ENCODE data around the gene PROK2.

Gene PROK2

DNA sequence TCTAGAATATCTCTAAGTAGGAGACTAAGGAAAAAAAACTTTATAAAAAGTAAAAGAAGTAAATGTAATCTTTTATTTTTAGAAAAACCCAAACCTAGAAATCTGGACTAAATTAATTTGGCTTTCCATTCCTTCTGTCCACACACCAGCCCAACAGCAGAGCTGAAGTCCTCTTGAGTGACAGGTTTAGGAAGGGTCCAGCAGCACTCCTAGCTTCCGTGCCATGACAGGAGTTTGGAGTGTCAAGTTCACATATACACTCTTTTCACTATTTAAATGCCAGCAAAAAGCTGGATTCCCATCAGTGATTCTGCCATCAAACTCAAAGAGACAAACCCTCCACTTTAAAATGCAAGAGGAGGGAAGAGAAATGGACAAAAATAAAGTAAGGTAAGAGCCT, 13.1 kb downstream of the PROK2 start:
- peaks cover 54% of the 10 kb centered on the region for H3K27me3 ChIP-seq (ENCODE audit: insufficient read depth, low read length)
- H3K27ac ChIP-seq (ENCODE audit: low read depth, low read length) = no peak overlapping the region
- H3K79me2 ChIP-seq (ENCODE audit: control insufficient read depth, insufficient read depth, low read length, unreplicated experiment) = no peaks in the 10 kb centered on the region
- no peaks in the 10 kb centered on the region for H3K4me1 ChIP-seq (ENCODE audit: control insufficient read depth, insufficient read depth, low read length, unreplicated experiment)
- no peak overlapping the region for H3K4me3 ChIP-seq (ENCODE audit: low read depth, low read length)
- no peak overlapping the region for H2AFZ ChIP-seq (ENCODE audit: low read length, unreplicated experiment)
- no peaks in the 10 kb centered on the region for H3K36me3 ChIP-seq (ENCODE audit: insufficient read depth, low read length)

DNA sequence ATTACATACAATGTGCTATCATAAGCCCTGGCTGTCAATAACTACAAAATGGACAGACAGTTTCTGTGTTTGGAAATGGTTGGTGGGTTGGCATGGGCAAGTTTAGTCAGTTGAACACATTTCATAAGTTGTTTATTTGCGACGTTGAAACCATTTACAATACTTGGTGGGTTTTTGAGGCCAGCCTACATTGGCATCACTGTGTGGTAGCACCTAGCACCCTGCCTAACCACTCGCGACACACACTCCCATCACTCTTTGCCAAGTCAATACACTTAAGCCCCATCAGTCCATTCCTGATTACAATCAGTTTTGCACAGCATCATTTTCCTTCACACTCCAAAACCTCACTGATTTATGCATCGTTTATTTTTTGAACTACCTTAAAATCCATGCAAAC, 13.8 kb downstream of the PROK2 start:
- no peaks in the 10 kb centered on the region for H3K79me2 ChIP-seq (ENCODE audit: control insufficient read depth, insufficient read depth, low read length, unreplicated experiment)
- peaks cover 58% of the 10 kb centered on the region for H3K27me3 ChIP-seq (ENCODE audit: insufficient read depth, low read length)
- H2AFZ ChIP-seq (ENCODE audit: low read length, unreplicated experiment) = no peak overlapping the region
- H3K27ac ChIP-seq (ENCODE audit: low read depth, low read length) = no peak overlapping the region
- H3K4me1 ChIP-seq (ENCODE audit: control insufficient read depth, insufficient read depth, low read length, unreplicated experiment) = no peaks in the 10 kb centered on the region
- no peaks in the 10 kb centered on the region for H3K36me3 ChIP-seq (ENCODE audit: insufficient read depth, low read length)
- no peak overlapping the region for H3K4me3 ChIP-seq (ENCODE audit: low read depth, low read length)

DNA sequence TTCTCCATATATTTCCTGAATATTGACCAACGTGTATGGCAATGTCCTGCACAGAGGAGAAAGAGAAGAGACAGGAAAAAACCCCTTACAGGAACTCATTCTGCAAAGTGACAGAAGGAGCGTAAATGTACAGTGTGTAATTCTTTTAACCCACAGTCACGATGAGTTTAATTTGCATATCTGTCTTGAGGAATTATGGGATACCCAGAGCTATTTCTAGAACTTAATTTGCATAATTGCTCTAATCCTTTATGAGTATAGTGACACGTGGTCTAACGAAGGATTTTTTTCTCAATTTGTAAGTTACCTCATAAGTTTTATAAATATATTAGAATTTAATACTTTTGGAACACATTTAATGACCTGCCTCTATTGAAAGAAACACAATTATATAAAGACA, 21.5 kb downstream of the PROK2 start:
- Histone ChIP-seq H3K36me3 (ENCODE audit: insufficient read depth, low read length) (no peaks in the 10 kb centered on the region), H3K27ac (ENCODE audit: low read depth, low read length) (no peak overlapping the region), H2AFZ (ENCODE audit: low read length, unreplicated experiment) (no peak overlapping the region), H3K79me2 (ENCODE audit: control insufficient read depth, insufficient read depth, low read length, unreplicated experiment) (no peaks in the 10 kb centered on the region), H3K4me1 (ENCODE audit: control insufficient read depth, insufficient read depth, low read length, unreplicated experiment) (no peaks in the 10 kb centered on the region), H3K27me3 (ENCODE audit: insufficient read depth, low read length) (peaks cover 61% of the 10 kb centered on the region), H3K4me3 (ENCODE audit: low read depth, low read length) (no peak overlapping the region)

DNA sequence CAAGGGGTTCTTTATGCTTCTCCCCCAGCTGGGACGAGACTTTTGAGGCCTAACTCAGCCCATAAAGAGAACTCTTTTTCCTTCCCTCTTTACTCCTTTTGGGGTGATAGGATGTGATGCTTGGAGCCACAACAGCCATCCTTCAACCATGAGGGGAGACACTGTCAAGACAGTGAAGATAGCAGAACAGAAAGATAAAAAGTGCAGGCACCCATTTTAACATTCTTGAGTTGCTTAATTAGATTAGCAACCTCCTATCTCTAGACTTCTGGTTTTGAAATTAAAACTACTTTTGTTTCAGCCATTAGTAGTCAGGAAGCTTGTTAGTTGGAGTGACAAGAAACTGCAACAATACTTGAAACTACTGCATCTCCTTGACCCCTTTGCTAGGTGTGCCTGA, 24.8 kb downstream of the PROK2 start:
- H2AFZ ChIP-seq (ENCODE audit: low read length, unreplicated experiment) = no peak overlapping the region
- H3K27me3 ChIP-seq (ENCODE audit: insufficient read depth, low read length) = peaks cover 81% of the 10 kb centered on the region
- no peak overlapping the region for H3K4me3 ChIP-seq (ENCODE audit: low read depth, low read length)
- no peaks in the 10 kb centered on the region for H3K79me2 ChIP-seq (ENCODE audit: control insufficient read depth, insufficient read depth, low read length, unreplicated experiment)
- H3K36me3 ChIP-seq (ENCODE audit: insufficient read depth, low read length) = no peaks in the 10 kb centered on the region
- H3K27ac ChIP-seq (ENCODE audit: low read depth, low read length) = no peak overlapping the region
- H3K4me1 ChIP-seq (ENCODE audit: control insufficient read depth, insufficient read depth, low read length, unreplicated experiment) = no peaks in the 10 kb centered on the region

DNA sequence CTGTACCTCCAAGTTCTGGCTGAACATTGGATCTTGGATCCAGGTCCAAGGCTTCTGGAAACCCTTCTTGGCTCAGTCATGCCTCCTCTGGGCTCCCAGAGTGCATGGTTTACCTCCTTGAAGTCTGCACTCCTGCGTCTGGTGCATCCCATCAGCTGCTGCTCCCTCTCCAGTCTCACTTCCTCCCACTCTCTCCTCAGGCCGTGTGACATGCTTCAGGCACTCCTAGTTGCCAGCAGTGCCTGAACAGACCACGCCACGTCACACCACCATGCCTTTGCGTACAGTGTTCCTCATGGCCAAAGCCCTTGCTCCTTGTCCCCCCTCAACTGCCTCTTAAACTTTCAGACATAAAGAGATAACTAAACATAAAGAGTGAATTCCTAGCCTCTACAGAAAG, 25.5 kb downstream of the PROK2 start:
- Histone ChIP-seq H3K4me1 (ENCODE audit: control insufficient read depth, insufficient read depth, low read length, unreplicated experiment) (no peaks in the 10 kb centered on the region), H3K79me2 (ENCODE audit: control insufficient read depth, insufficient read depth, low read length, unreplicated experiment) (no peaks in the 10 kb centered on the region), H3K4me3 (ENCODE audit: low read depth, low read length) (no peak overlapping the region), H2AFZ (ENCODE audit: low read length, unreplicated experiment) (no peak overlapping the region), H3K27me3 (ENCODE audit: insufficient read depth, low read length) (peaks cover 88% of the 10 kb centered on the region), H3K36me3 (ENCODE audit: insufficient read depth, low read length) (no peaks in the 10 kb centered on the region), H3K27ac (ENCODE audit: low read depth, low read length) (no peak overlapping the region)

DNA sequence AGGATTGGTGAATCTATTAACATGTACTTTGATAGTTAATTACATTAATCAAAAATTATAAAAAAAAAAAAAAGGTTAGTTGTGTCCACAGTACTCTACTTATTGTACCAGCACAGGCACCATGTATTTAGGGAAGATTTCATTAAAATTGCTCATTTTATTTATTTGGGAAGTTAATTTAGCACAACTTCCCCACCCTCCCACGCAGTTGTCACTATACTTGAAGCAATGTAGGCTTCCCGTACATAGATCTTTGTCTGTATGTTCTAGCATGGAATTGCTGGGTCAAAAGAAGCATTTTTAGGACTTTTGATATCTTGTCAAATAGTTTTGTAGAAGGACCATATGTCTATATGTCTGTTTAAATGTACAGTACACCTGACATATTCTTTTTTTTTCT, 26.9 kb downstream of the PROK2 start:
- no peaks in the 10 kb centered on the region for H3K79me2 ChIP-seq (ENCODE audit: control insufficient read depth, insufficient read depth, low read length, unreplicated experiment)
- peaks cover 81% of the 10 kb centered on the region for H3K27me3 ChIP-seq (ENCODE audit: insufficient read depth, low read length)
- no peak overlapping the region for H3K27ac ChIP-seq (ENCODE audit: low read depth, low read length)
- no peak overlapping the region for H2AFZ ChIP-seq (ENCODE audit: low read length, unreplicated experiment)
- H3K4me3 ChIP-seq (ENCODE audit: low read depth, low read length) = no peak overlapping the region
- no peaks in the 10 kb centered on the region for H3K4me1 ChIP-seq (ENCODE audit: control insufficient read depth, insufficient read depth, low read length, unreplicated experiment)
- H3K36me3 ChIP-seq (ENCODE audit: insufficient read depth, low read length) = no peaks in the 10 kb centered on the region

DNA sequence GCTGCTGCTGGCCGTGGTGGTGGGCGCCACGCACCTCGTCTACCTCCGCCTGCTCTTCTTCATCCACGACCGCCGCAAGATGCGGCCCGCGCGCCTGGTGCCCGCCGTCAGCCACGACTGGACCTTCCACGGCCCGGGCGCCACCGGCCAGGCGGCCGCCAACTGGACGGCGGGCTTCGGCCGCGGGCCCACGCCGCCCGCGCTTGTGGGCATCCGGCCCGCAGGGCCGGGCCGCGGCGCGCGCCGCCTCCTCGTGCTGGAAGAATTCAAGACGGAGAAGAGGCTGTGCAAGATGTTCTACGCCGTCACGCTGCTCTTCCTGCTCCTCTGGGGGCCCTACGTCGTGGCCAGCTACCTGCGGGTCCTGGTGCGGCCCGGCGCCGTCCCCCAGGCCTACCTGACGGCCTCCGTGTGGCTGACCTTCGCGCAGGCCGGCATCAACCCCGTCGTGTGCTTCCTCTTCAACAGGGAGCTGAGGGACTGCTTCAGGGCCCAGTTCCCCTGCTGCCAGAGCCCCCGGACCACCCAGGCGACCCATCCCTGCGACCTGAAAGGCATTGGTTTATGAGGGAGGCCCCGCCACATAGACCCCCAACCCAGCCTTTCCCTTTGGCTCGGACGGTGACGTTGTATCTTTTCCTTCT, 30.2 kb downstream of the PROK2 start:
- H2AFZ ChIP-seq (ENCODE audit: low read length, unreplicated experiment) = no peak overlapping the region
- H3K27me3 ChIP-seq (ENCODE audit: insufficient read depth, low read length) = peaks cover 83% of the 10 kb centered on the region
- no peak overlapping the region for H3K4me3 ChIP-seq (ENCODE audit: low read depth, low read length)
- no peaks in the 10 kb centered on the region for H3K4me1 ChIP-seq (ENCODE audit: control insufficient read depth, insufficient read depth, low read length, unreplicated experiment)
- no peaks in the 10 kb centered on the region for H3K36me3 ChIP-seq (ENCODE audit: insufficient read depth, low read length)
- H3K27ac ChIP-seq (ENCODE audit: low read depth, low read length) = no peak overlapping the region
- H3K79me2 ChIP-seq (ENCODE audit: control insufficient read depth, insufficient read depth, low read length, unreplicated experiment) = no peaks in the 10 kb centered on the region

DNA sequence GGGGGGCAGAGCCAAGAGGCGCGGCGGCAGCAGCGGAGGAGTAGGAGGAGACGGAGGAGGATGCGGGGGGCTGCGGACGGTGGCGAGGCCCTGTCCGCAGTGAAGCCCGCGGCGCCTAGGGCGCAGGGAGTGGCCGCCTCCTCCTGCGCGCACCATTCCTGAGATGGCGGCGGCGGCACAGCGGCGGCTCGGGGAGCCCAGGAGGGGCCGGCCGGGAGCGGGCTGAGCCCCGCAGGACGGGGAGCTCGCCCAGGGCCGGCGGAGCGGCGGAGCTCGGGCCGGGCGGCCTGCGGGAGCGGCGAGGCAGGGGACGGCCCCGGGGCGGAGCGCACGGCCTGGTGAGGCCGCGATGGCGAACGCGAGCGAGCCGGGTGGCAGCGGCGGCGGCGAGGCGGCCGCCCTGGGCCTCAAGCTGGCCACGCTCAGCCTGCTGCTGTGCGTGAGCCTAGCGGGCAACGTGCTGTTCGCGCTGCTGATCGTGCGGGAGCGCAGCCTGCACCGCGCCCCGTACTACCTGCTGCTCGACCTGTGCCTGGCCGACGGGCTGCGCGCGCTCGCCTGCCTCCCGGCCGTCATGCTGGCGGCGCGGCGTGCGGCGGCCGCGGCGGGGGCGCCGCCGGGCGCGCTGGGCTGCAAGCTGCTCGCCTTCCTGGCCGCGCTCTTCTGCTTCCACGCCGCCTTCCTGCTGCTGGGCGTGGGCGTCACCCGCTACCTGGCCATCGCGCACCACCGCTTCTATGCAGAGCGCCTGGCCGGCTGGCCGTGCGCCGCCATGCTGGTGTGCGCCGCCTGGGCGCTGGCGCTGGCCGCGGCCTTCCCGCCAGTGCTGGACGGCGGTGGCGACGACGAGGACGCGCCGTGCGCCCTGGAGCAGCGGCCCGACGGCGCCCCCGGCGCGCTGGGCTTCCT, 31.0 kb downstream of the PROK2 start, which contains the start of gene GPR27:
Gene GPR27 (plus strand): TSS at position 155 of the 909 bp plus-strand sequence. CDS start 195 bp downstream, at position 350.
- Histone ChIP-seq H3K4me3 (ENCODE audit: low read depth, low read length) (peak within 1 kb of the TSS; percentile 49; the same call in 1 of the 2 replicates), H3K27me3 (ENCODE audit: insufficient read depth, low read length) (peaks cover 83% of the 10 kb centered on the region)

DNA sequence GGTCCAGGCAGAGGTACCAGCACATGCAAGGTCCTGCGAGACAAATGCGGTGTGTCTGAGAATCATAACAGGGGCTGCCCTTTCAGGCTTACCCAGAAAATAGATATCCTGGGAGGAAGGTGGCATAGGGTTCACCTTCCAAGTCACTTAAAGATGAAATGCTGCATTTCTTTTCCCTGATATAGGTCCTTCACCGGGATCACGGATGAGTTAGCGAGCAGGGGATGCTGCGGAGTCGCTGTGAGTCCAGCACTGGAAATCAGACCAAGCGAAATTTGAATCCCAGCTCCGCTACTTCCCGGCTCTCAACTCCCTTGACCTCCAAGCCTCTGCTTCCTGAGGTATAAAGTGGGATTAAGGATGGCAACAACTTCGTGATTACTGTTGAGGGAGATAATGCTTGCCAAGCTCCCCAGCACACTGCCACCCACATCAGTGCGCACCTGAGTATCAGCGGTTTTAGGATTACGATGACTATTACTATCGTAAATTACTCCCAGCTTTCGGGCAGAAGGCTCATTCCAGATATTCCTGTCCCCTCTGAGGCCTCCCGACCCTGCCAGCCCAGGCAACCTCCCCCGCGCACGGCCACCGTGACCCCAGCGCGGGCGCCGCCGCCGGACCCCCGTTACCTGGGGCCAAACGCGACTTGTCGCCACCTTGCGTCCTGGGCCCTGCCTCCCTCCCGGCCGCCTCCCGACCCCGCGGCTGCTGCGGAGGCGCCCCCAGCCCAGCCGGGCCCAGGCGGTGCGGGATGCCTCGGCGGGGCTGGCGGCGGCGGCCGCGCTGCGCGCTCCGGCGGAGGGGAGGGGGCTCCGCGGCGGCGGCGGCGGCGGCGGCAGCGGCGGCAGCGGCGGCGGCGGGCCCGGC, 31.9 kb downstream of the PROK2 start:
- no peaks in the 10 kb centered on the region for H3K36me3 ChIP-seq (ENCODE audit: insufficient read depth, low read length)
- peaks cover 81% of the 10 kb centered on the region for H3K27me3 ChIP-seq (ENCODE audit: insufficient read depth, low read length)
- H2AFZ ChIP-seq (ENCODE audit: low read length, unreplicated experiment) = no peak overlapping the region
- no peaks in the 10 kb centered on the region for H3K4me1 ChIP-seq (ENCODE audit: control insufficient read depth, insufficient read depth, low read length, unreplicated experiment)
- no peak overlapping the region for H3K4me3 ChIP-seq (ENCODE audit: low read depth, low read length)
- H3K27ac ChIP-seq (ENCODE audit: low read depth, low read length) = no peak overlapping the region
- no peaks in the 10 kb centered on the region for H3K79me2 ChIP-seq (ENCODE audit: control insufficient read depth, insufficient read depth, low read length, unreplicated experiment)

More for the DNA sequence above, 31.0 kb downstream of the PROK2 start, which contains the start of gene GPR27:
- Histone ChIP-seq H3K79me2 (ENCODE audit: control insufficient read depth, insufficient read depth, low read length, unreplicated experiment) (no peaks in the 10 kb centered on the region), H2AFZ (ENCODE audit: low read length, unreplicated experiment) (peak within 1 kb of the TSS; percentile 50), H3K4me1 (ENCODE audit: control insufficient read depth, insufficient read depth, low read length, unreplicated experiment) (no peaks in the 10 kb centered on the region), H3K27ac (ENCODE audit: low read depth, low read length) (no peak within 1 kb of the TSS), H3K36me3 (ENCODE audit: insufficient read depth, low read length) (no peaks in the 10 kb centered on the region)

DNA sequence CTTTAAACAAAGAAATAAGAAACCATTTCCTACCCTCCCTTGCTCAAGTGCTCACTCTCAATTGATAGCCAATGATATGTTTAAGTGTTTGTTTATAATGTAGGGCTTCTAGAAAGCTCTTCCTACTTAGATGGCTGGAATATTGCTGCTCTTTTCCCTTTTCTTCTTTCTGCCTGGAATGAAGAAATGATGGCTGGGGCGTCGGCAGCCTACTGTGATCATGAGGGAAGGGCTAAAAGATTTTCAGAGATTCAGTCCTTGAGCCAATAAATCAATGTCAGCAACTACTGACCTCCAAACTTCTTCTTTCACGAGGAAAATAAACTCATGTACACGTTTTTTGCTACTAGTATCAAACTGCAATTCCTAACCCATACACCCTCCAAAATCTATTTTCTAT, 33.3 kb downstream of the PROK2 start:
- no peak overlapping the region for H3K4me3 ChIP-seq (ENCODE audit: low read depth, low read length)
- no peaks in the 10 kb centered on the region for H3K36me3 ChIP-seq (ENCODE audit: insufficient read depth, low read length)
- no peak overlapping the region for H3K27ac ChIP-seq (ENCODE audit: low read depth, low read length)
- peaks cover 80% of the 10 kb centered on the region for H3K27me3 ChIP-seq (ENCODE audit: insufficient read depth, low read length)
- H3K79me2 ChIP-seq (ENCODE audit: control insufficient read depth, insufficient read depth, low read length, unreplicated experiment) = no peaks in the 10 kb centered on the region
- no peaks in the 10 kb centered on the region for H3K4me1 ChIP-seq (ENCODE audit: control insufficient read depth, insufficient read depth, low read length, unreplicated experiment)
- H2AFZ ChIP-seq (ENCODE audit: low read length, unreplicated experiment) = no peak overlapping the region

All from ACC112 (cell line).